ENCODE results near the gene RGS3. TPM values are rescaled to one million over a fixed set of nuclear protein-coding genes. Genes with fewer than 3 reads are reported as not detected.

The RGS3 gene
- total RNA-seq, 3 donors from 2014 or later: 65.9 to 83.8 (median 70.7) TPM

DNA sequence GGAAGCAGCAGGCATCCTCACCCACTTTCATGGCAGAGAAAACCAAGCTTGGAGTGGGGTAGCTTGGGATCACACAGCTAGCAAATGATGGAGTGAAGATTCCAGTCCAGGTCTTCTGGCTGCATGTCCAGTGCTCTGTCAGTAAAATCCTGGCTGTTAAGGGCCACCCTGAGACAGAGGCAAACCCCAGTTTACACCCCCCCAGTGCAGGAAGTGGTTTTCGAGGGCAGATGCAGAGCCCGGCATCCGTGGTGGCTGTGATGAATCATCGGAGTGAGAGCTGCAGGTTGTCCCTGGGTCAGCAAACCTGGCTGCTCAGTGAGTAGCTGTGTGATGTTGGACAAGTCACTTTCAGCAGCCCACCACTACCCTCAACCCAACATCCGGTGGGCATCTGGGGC lies 115.4 kb downstream of the RGS3 start:
- DNase-seq: peak; percentile 70 to 89 (median 76)
- intact Hi-C loops (cut with DNase I, micrococcal nuclease): no loop called here
- TF ChIP-seq, protein P1, sequence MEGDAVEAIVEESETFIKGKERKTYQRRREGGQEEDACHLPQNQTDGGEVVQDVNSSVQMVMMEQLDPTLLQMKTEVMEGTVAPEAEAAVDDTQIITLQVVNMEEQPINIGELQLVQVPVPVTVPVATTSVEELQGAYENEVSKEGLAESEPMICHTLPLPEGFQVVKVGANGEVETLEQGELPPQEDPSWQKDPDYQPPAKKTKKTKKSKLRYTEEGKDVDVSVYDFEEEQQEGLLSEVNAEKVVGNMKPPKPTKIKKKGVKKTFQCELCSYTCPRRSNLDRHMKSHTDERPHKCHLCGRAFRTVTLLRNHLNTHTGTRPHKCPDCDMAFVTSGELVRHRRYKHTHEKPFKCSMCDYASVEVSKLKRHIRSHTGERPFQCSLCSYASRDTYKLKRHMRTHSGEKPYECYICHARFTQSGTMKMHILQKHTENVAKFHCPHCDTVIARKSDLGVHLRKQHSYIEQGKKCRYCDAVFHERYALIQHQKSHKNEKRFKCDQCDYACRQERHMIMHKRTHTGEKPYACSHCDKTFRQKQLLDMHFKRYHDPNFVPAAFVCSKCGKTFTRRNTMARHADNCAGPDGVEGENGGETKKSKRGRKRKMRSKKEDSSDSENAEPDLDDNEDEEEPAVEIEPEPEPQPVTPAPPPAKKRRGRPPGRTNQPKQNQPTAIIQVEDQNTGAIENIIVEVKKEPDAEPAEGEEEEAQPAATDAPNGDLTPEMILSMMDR (IDR thresholded peaks at IDR 0.05): no peak
- peak; percentile 59 for ATAC-seq
- H3K4me1 ChIP-seq (ENCODE audit: low read depth): peaks cover 46% of the 10 kb centered on the region
- H3K9me3 ChIP-seq: no peaks in the 10 kb centered on the region
- no peaks in the 10 kb centered on the region for H3K36me3 ChIP-seq (ENCODE audit: low read depth)
- H3K4me3 ChIP-seq: no peak overlapping the region

DNA sequence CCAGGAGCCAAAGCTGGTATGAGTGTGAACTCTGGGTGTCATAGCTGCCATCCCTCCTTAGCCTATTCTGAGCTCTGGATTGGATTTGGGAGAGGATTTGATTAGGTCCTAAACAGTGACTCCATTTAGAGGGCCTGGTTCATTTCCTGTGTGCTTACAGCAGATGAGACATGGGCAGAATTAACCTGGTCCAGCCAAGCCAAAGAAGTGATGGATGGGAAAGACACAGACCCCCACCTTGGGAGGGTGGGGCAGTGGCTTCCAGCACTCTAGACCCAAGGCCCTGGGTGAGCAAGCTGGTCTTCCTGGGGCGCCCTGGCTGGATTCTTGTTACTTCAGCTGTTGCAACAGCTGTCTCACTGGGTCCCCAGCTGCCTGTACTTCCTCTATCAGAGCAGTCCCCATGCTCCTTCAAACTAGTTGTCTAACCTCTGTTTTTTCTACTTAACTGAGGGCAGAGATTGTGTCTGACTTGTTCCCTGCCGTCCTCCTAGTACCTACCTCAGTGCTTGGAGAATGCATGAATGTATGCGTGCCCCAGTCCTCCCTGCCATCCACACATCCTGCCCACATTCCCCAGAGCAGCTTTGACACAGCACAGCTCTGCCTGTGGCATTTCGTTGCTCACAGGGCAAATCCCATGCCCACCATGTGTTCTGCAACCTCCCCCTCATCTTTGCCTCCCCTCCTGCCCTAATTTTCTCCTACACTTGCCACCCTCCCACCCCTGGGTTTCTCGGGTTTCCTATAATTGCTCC lies 115.9 kb downstream of the RGS3 start:
- H3K4me1 ChIP-seq (ENCODE audit: low read depth): peaks cover 46% of the 10 kb centered on the region
- TF ChIP-seq, protein P1 (IDR thresholded peaks at IDR 0.05): no peak
- H3K36me3 ChIP-seq (ENCODE audit: low read depth): no peaks in the 10 kb centered on the region
- intact Hi-C loops (cut with DNase I, micrococcal nuclease): no loop called here
- H3K4me3 ChIP-seq: no peak overlapping the region
- H3K9me3 ChIP-seq: no peaks in the 10 kb centered on the region
- peak; percentile 20 for ATAC-seq
- peak in 2 of 3 donors; percentile 45 to 75 for DNase-seq

DNA sequence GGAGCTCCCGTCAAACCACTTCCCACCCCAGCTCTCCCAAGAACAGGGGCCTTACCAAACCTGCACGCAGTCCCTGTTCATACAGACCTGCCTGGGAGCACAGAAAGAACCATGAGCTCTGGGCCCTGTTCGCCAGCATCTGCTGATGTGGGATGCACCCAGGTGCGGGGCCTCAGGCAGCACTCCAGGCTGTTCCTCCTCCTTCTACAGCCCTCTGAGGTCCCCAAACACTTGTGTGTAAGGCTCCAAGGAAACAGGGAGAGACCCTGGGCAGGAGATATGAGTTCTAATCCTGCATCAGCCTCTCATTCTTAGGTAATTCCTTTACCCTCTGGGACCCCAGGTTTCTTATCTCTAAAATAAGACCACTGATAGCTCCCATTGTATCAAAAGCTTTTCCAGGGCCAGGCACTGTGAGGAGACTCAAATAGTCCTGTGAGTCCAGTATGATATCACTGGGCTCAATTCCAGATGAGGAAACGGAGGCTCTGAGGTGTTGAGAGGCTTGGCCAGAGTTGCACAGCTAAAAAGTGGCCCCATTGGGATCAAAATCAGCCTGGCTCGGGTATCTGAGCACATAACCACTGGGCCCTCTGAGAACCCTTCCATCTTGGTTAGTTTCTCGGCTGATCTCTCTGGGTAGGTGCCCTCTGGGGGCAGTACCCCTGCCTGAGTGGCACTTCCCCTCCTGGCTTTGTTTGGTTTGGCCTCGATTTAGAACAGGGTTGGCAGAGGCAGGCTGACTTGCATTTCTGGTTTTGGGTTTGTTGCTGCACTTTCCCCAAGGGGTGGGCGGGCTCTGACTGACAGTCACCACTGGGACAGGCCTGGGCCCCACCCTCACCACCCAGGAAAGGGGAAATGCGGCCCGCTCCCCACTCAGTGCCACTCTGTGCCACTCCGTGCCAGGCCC lies 116.8 kb downstream of the RGS3 start:
- H3K4me3 ChIP-seq: no peak overlapping the region
- peak; percentile 75 to 92 (median 84) for DNase-seq
- intact Hi-C loops (cut with DNase I, micrococcal nuclease): no loop called here
- TF ChIP-seq, protein P1 (IDR thresholded peaks at IDR 0.05): no peak
- H3K9me3 ChIP-seq: no peaks in the 10 kb centered on the region
- H3K36me3 ChIP-seq (ENCODE audit: low read depth): no peaks in the 10 kb centered on the region
- H3K4me1 ChIP-seq (ENCODE audit: low read depth): peaks cover 46% of the 10 kb centered on the region
- peak; percentile 72 for ATAC-seq

DNA sequence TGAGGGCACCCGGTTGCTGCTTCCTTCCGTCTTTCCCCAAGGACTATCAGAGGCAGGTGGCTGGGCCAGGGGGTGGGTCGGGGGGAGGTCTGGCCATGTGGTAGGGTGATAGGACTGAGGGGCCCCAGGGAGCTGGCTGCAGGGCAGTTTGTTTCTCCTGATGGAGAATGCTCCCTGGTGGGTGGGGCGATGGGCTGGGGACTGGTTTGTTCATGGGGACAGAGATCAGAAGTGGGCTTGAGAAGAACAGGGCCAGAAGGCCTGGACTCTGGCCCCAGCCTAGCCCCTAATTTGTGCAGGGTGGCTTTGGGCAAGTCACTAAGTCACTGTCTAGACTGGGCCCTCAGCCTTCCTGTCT lies 117.4 kb downstream of the RGS3 start:
- peak; percentile 1 for ATAC-seq
- no peak for DNase-seq
- TF ChIP-seq, protein P1 (IDR thresholded peaks at IDR 0.05): no peak
- Histone ChIP-seq H3K4me1 (ENCODE audit: low read depth) (peaks cover 46% of the 10 kb centered on the region), H3K36me3 (ENCODE audit: low read depth) (no peaks in the 10 kb centered on the region), H3K4me3 (no peak overlapping the region), H3K9me3 (no peaks in the 10 kb centered on the region)
- intact Hi-C loops (cut with DNase I, micrococcal nuclease): no loop called here

DNA sequence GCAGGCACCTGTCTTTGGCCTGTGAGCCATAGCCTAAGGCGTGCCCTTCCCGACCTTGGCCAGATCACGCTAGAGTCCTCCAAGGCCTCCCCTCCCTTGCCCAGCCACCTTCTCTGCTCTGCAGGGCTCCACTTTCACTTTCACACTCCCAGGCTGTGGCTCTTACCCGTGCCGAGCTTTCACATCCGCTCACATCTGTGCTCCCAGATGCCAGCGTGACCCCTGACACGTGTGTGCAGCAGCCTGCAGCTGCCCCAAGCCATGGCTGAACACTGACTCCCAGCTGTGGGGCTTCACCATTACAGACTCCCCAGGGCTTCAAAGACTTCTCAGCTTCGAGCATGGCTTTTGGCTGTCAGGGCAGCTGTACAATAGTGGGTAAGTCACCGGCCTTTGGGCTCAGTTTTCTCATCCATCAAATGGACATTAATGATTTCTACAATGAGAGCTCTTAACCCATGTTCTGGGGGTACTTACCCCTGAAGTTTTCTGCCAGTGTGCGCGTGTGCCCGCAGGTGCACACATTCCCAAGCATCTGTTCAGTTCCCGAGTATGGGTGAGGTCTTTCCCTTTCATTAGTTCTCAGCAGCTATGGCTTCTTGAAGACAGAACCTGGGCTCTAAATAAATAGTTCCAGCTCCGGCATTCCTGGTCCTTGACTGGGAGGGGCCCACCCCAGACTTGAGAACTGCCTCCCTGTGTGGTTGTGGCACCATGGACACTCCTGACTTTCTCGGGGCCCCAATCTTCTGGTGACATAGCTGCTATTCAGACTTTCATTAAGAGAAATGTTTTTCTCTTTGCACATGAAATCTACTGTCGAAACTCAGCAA lies 118.6 kb downstream of the RGS3 start:
- no peak overlapping the region for H3K4me3 ChIP-seq
- no peaks in the 10 kb centered on the region for H3K9me3 ChIP-seq
- peaks cover 46% of the 10 kb centered on the region for H3K4me1 ChIP-seq (ENCODE audit: low read depth)
- TF ChIP-seq, protein P1 (IDR thresholded peaks at IDR 0.05): no peak
- no peaks in the 10 kb centered on the region for H3K36me3 ChIP-seq (ENCODE audit: low read depth)
- ATAC-seq: peak; percentile 78
- DNase-seq: peak; percentile 84 to 93 (median 85)
- intact Hi-C loops (cut with DNase I, micrococcal nuclease): no loop called here
